Urinary bladder (tissue), 4 donors: Measurements from ENCODE around the gene SH2D2A. TPM values are rescaled to one million over a fixed set of nuclear protein-coding genes. Genes with fewer than 3 reads are reported as not detected.

Source experiments
- DNase-seq: peaks from one replicate; pipeline ENCODE4 v3.0.0-alpha.2; 2015; ENCODE audit errors: extremely low spot score
- H3K27ac ChIP-seq: one replicate; pipeline ENCODE4 v1.5.1; 2013; ENCODE audit warnings: low read depth, mild to moderate bottlenecking, moderate library complexity
- H3K36me3 ChIP-seq: one replicate; pipeline ENCODE4 v1.6.1; 2013; ENCODE audit warnings: mild to moderate bottlenecking, moderate library complexity; ENCODE audit not compliant: insufficient read depth
- H3K4me1 ChIP-seq: one replicate; pipeline ENCODE4 v1.6.1; 2013; ENCODE audit warnings: mild to moderate bottlenecking, moderate library complexity; ENCODE audit not compliant: insufficient read depth
- H3K4me3 ChIP-seq: one replicate; pipeline ENCODE4 v1.5.1; 2013; ENCODE audit warnings: low read depth, low read length
- WGBS: extraction: QIAGEN DNeasy Blood & Tissue Kit; methylation state at CpG from one replicate; pipeline ENCODE4 v1.1.7; 2013; 5-methylcytosine and 5-hydroxymethylcytosine counted together
- polyA plus RNA-seq: library from polyadenylated mRNA; stranded (reverse); fragments of 200-250 nt; gene quantifications from one replicate; pipeline ENCODE4 v1.2.3, GENCODE V29; 2013
- total RNA-seq: library from RNA; depleted of rRNA; stranded (reverse); fragments of >200 nt; gene quantifications from one replicate; pipeline ENCODE4 v1.2.3, GENCODE V29; 2014
- donor health status: healthy with polysubstance abuse.
- donor health status: healthy.

The SH2D2A gene
- total and polyA plus RNA-seq, 2 donors, result 0.70 TPM; not detected in 1

GRCh38 chr1:156844102-156844501 lies 27.5 kb upstream of the SH2D2A start:
- 35% methylated on average over 6 of the region's 6 CpGs for whole genome bisulfite sequencing
- DNase-seq, result no peak
- Histone ChIP-seq H3K36me3 (no peaks in the 10 kb centered on the region), H3K27ac (no peak overlapping the region), H3K4me3 (no peak overlapping the region), H3K4me1 (no peaks in the 10 kb centered on the region)

- Histone ChIP-seq H3K36me3 (no peaks in the 10 kb centered on the region), H3K4me1 (no peaks in the 10 kb centered on the region), H3K4me3 (no peak overlapping the region), H3K27ac (no peak overlapping the region)
- 79% methylated on average over 9 of the region's 9 CpGs for WGBS
- DNase-seq, result no peak
Observed at GRCh38 chr1:156842618-156843300, 26.1 kb upstream of the SH2D2A start.

GRCh38 chr1:156841295-156841855 lies 24.7 kb upstream of the SH2D2A start:
- Histone ChIP-seq H3K4me1 (no peaks in the 10 kb centered on the region), H3K4me3 (no peak overlapping the region), H3K36me3 (no peaks in the 10 kb centered on the region), H3K27ac (no peak overlapping the region)
- no peak for DNase-seq
- WGBS, result 72% methylated on average over 16 of the region's 16 CpGs

GRCh38 chr1:156840898-156841279 lies 24.2 kb upstream of the SH2D2A start:
- 60% methylated on average over 14 of the region's 14 CpGs for WGBS
- H3K4me3 ChIP-seq, result no peak overlapping the region
- H3K36me3 ChIP-seq, result no peaks in the 10 kb centered on the region
- no peak overlapping the region for H3K27ac ChIP-seq
- no peak for DNase-seq
- H3K4me1 ChIP-seq, result no peaks in the 10 kb centered on the region

GRCh38 chr1:156840186-156840897 lies 23.7 kb upstream of the SH2D2A start:
- no peak for DNase-seq
- no peaks in the 10 kb centered on the region for H3K4me1 ChIP-seq
- H3K4me3 ChIP-seq, result no peak overlapping the region
- no peaks in the 10 kb centered on the region for H3K36me3 ChIP-seq
- 56% methylated on average over 8 of the region's 8 CpGs for WGBS
- no peak overlapping the region for H3K27ac ChIP-seq

GRCh38 chr1:156839426-156840109 lies 22.9 kb upstream of the SH2D2A start:
- no peak for DNase-seq
- no peak overlapping the region for H3K27ac ChIP-seq
- 35% methylated on average over 9 of the region's 9 CpGs for WGBS
- H3K4me3 ChIP-seq, result no peak overlapping the region
- no peaks in the 10 kb centered on the region for H3K4me1 ChIP-seq
- H3K36me3 ChIP-seq, result no peaks in the 10 kb centered on the region

- no peaks in the 10 kb centered on the region for H3K36me3 ChIP-seq
- H3K4me3 ChIP-seq, result no peak overlapping the region
- no peaks in the 10 kb centered on the region for H3K4me1 ChIP-seq
- no peak overlapping the region for H3K27ac ChIP-seq
- WGBS, result 30% methylated on average over 7 of the region's 7 CpGs
- no peak for DNase-seq
Observed at GRCh38 chr1:156838972-156839371, 22.3 kb upstream of the SH2D2A start.

GRCh38 chr1:156836892-156837291 lies 20.2 kb upstream of the SH2D2A start:
- no peaks in the 10 kb centered on the region for H3K4me1 ChIP-seq
- no peaks in the 10 kb centered on the region for H3K36me3 ChIP-seq
- WGBS, result 73% methylated on average over 4 of the region's 4 CpGs
- DNase-seq, result no peak
- H3K4me3 ChIP-seq, result no peak overlapping the region
- H3K27ac ChIP-seq, result no peak overlapping the region

GRCh38 chr1:156836041-156836654 lies 19.5 kb upstream of the SH2D2A start:
- WGBS, result 59% methylated on average over 5 of the region's 5 CpGs
- Histone ChIP-seq H3K36me3 (no peaks in the 10 kb centered on the region), H3K27ac (no peak overlapping the region), H3K4me3 (no peak overlapping the region), H3K4me1 (no peaks in the 10 kb centered on the region)
- no peak for DNase-seq

- WGBS, result 81% methylated on average over 3 of the region's 3 CpGs
- no peak for DNase-seq
- Histone ChIP-seq H3K36me3 (no peaks in the 10 kb centered on the region), H3K4me3 (no peak overlapping the region), H3K4me1 (no peaks in the 10 kb centered on the region), H3K27ac (no peak overlapping the region)
Observed at GRCh38 chr1:156834322-156834721, 17.7 kb upstream of the SH2D2A start.

- Histone ChIP-seq H3K36me3 (no peaks in the 10 kb centered on the region), H3K4me1 (no peaks in the 10 kb centered on the region), H3K4me3 (no peak overlapping the region), H3K27ac (no peak overlapping the region)
- WGBS, result 42% methylated on average over 2 of the region's 2 CpGs
- no peak for DNase-seq
Observed at GRCh38 chr1:156833603-156834002, 17.0 kb upstream of the SH2D2A start.

- H3K27ac ChIP-seq, result no peak overlapping the region
- no peak for DNase-seq
- H3K4me1 ChIP-seq, result no peaks in the 10 kb centered on the region
- 53% methylated on average over 5 of the region's 5 CpGs for WGBS
- no peak overlapping the region for H3K4me3 ChIP-seq
- H3K36me3 ChIP-seq, result no peaks in the 10 kb centered on the region
Observed at GRCh38 chr1:156832434-156832833, 15.8 kb upstream of the SH2D2A start.

- Histone ChIP-seq H3K36me3 (no peaks in the 10 kb centered on the region), H3K4me3 (no peak overlapping the region), H3K27ac (no peak overlapping the region), H3K4me1 (no peaks in the 10 kb centered on the region)
- no peak for DNase-seq
- WGBS, result 60% methylated on average over 18 of the region's 18 CpGs
Observed at GRCh38 chr1:156828400-156829124, 11.9 kb upstream of the SH2D2A start.
